HepG2 (cell line): Measurements from ENCODE around the gene RCOR3. TPM values are rescaled to one million over a fixed set of nuclear protein-coding genes. Genes with fewer than 3 reads are reported as not detected.
A peak's percentile ranks its signal among the peaks of the same experiment; 100 is the strongest.

Experiments used
- ATF2 ChIP-seq: sonication (generic); formaldehyde crosslinking; IDR thresholded peaks from 2 replicates; pipeline ENCODE4 v1.4.0; 2020; ENCODE audit warnings: missing genetic modification reagents
- HMG20A ChIP-seq: IDR thresholded peaks from 2 replicates; pipeline ENCODE4 v1.6.1; 2016; ENCODE audit warnings: borderline replicate concordance
- MEF2D ChIP-seq: sonication (generic); formaldehyde crosslinking; IDR thresholded peaks from 2 replicates; pipeline ENCODE4 v1.5.1; 2020; ENCODE audit warnings: mild to moderate bottlenecking, missing genetic modification reagents
- NR2F1 ChIP-seq, 2 experiments: fragments of 450-650 bp in 1 of 2; formaldehyde crosslinking in 1 of 2; IDR thresholded peaks; 2 replicates each; pipeline versions ENCODE4 v1.5.0 to v1.6.1; 2016 to 2020; ENCODE audit warnings: mild to moderate bottlenecking in 1 of 2, missing compliant biosample characterization in 1 of 2, missing genetic modification reagents in 1 of 2, moderate library complexity in 1 of 2
- NRL ChIP-seq: sonication (generic); formaldehyde crosslinking; IDR thresholded peaks from 2 replicates; pipeline ENCODE4 v1.5.0; 2020; ENCODE audit warnings: missing genetic modification reagents, mild to moderate bottlenecking, moderate library complexity, borderline replicate concordance
- RCOR2 ChIP-seq: IDR thresholded peaks from 2 replicates; pipeline ENCODE4 v1.6.1; 2016; ENCODE audit warnings: missing biosample characterization, missing genetic modification reagents
- SKI ChIP-seq: fragments of 450-650 bp; IDR thresholded peaks from one replicate; pipeline ENCODE4 v1.6.1; 2018; ENCODE audit warnings: mild to moderate bottlenecking; ENCODE audit not compliant: partially characterized antibody
- TFDP2 ChIP-seq: sonication (generic); formaldehyde crosslinking; IDR thresholded peaks from 2 replicates; pipeline ENCODE4 v1.4.0; 2020; ENCODE audit warnings: missing genetic modification reagents
- TGIF2 ChIP-seq: IDR thresholded peaks from 2 replicates; pipeline ENCODE4 v1.6.1; 2016; ENCODE audit warnings: control low read depth, missing compliant biosample characterization
- ZNF343 ChIP-seq: sonication (generic); formaldehyde crosslinking; IDR thresholded peaks from 2 replicates; pipeline ENCODE4 v1.4.0; 2020; ENCODE audit warnings: mild to moderate bottlenecking, missing genetic modification reagents
- ZNF367 ChIP-seq: sonication (generic); formaldehyde crosslinking; IDR thresholded peaks from 2 replicates; pipeline ENCODE4 v1.4.0; 2020; ENCODE audit warnings: missing genetic modification reagents, borderline replicate concordance
- ZNF546 ChIP-seq: sonication (generic); formaldehyde crosslinking; conservative IDR thresholded peaks from 2 replicates; pipeline ENCODE4 v1.8.1; 2023; ENCODE audit warnings: mild to moderate bottlenecking, missing genetic modification reagents
- ZNF687 ChIP-seq: sonication (generic); formaldehyde crosslinking; IDR thresholded peaks from 2 replicates; pipeline ENCODE4 v1.5.1; 2020; ENCODE audit warnings: mild to moderate bottlenecking, missing genetic modification reagents, moderate library complexity
- ZNF7 ChIP-seq: IDR thresholded peaks from 2 replicates; pipeline ENCODE4 v1.6.1; 2016; ENCODE audit warnings: missing biosample characterization, missing genetic modification reagents
- ZNF773 ChIP-seq: sonication (generic); formaldehyde crosslinking; IDR thresholded peaks from 2 replicates; pipeline ENCODE4 v1.4.0; 2020; ENCODE audit warnings: missing genetic modification reagents, borderline replicate concordance
- ZSCAN25 ChIP-seq: sonication (generic); formaldehyde crosslinking; IDR thresholded peaks from 2 replicates; pipeline ENCODE4 v1.8.0; 2022; ENCODE audit warnings: mild to moderate bottlenecking, missing genetic modification reagents
- polyA plus RNA-seq, 8 experiments: library from polyadenylated mRNA; depleted of rRNA in 3 of 8; stranded (reverse) in 7 of 8; unstranded in 1 of 8; fragments of >200 nt; fragmentation: Illumina TruSeq in 4 of 8; extraction: Trizol in 4 of 8; gene quantifications; 2 replicates each; pipeline versions ENCODE4 v1.2.1 to v1.2.3, GENCODE V29; 2011 to 2016; ENCODE audit warnings: low read depth in 4 of 8, missing spikeins in 1 of 8, mixed read lengths in 1 of 8; ENCODE audit not compliant: insufficient read depth in 1 of 8
- total RNA-seq, 5 experiments: library from RNA; depleted of rRNA; stranded (reverse); fragments of >200 nt; fragmentation: Illumina TruSeq; extraction: Trizol; gene quantifications; 2 replicates each; pipeline ENCODE4 v1.2.3, GENCODE V29; 2016; ENCODE audit warnings: low read depth in 1 of 5
- TF ChIP-seq, protein P1 (sequence below): IDR thresholded peaks from 2 replicates; pipeline ENCODE4 v1.6.1; 2016; ENCODE audit warnings: low read depth, control low read depth
- TF ChIP-seq, protein P2 (sequence below): sonication (generic); formaldehyde crosslinking; IDR thresholded peaks from 2 replicates; pipeline ENCODE4 v1.8.0; 2022; ENCODE audit warnings: low read depth, missing genetic modification reagents

RCOR3 gene
- total and polyA plus RNA-seq, 2 of the 13 experiments (the other 11 are each of a cell fraction or from before 2014, with no cell fraction given), result 16.8 to 31.6 TPM

DNA sequence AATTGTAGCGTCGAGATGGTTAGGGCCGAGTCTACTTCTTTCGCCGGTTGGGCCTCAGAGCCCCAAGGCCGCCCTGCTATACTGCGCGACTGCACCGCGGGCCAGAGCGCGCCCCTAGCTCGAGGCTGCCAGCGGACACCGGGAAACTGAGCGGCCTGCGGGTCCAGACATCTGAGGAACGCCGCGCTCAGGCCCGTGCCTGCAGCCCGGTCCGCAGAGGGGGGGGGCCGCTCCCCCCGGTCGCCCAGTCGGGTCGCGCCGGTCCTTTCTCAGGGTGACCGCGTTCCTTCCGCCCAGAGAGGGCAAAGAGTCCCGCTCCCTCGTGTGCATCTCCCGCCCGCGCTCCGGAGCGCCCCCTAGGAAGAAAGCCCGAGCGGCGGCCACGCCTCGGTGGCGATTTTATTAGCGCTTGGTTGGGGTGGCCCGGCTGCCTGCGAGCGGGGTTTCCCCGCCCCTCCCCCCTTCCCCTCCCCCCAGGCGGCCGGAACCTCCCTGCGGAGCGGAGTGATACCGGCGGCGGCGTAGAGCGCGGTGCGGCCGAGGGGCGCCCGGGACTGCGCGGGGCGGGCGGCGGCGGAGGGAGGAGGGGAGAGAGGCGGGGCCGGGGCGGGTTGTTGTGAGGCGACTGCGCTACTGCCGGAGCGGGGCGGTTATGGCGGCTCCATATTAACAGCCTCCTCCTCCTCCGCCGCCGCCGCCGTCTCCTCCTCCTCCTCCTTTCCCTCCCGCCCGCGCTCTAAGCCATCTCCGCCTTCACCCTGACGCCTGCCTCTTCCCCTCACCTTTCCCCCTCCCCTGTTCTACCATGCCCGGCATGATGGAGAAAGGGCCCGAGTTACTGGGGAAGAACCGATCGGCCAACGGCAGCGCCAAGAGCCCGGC lies at the start of gene RCOR3 (continued):
- TF ChIP-seq, protein P1, sequence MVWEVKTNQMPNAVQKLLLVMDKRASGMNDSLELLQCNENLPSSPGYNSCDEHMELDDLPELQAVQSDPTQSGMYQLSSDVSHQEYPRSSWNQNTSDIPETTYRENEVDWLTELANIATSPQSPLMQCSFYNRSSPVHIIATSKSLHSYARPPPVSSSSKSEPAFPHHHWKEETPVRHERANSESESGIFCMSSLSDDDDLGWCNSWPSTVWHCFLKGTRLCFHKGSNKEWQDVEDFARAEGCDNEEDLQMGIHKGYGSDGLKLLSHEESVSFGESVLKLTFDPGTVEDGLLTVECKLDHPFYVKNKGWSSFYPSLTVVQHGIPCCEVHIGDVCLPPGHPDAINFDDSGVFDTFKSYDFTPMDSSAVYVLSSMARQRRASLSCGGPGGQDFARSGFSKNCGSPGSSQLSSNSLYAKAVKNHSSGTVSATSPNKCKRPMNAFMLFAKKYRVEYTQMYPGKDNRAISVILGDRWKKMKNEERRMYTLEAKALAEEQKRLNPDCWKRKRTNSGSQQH (CRISPR knock-in tag), result peak; percentile 66; the same call in 1 of the 2 replicates
- TF ChIP-seq HMG20A (peak; percentile 45; the same call in 1 of the 2 replicates), ZSCAN25 (CRISPR knock-in tag) (peak; percentile 79), ZNF367 (CRISPR knock-in tag) (no peak), NRL (CRISPR knock-in tag) (peak; percentile 69; the same call in 1 of the 2 replicates), RCOR2 (CRISPR knock-in tag) (no peak; the same call in 1 of the 2 replicates), ZNF7 (CRISPR knock-in tag) (0 out of 2 replicates have a peak, but pooled peaks have one; percentile 26), NR2F1 (CRISPR knock-in tag; IDR thresholded peaks at IDR 0.05) (peak in 1 of 2 experiments; percentile 44; a peak in 2 of 4 replicates), ZNF773 (CRISPR knock-in tag) (no peak; the same call in 1 of the 2 replicates), SKI (peak; percentile 90), TFDP2 (CRISPR knock-in tag) (peak; percentile 90), TGIF2 (CRISPR knock-in tag) (peak; percentile 81; the same call in 1 of the 2 replicates), ZNF546 (CRISPR knock-in tag) (no peak), ZNF687 (CRISPR knock-in tag) (peak; percentile 92), ATF2 (CRISPR knock-in tag) (peak; percentile 65), ZNF343 (CRISPR knock-in tag) (peak; percentile 71; the same call in 1 of the 2 replicates), MEF2D (CRISPR knock-in tag) (no peak)
- TF ChIP-seq, protein P2, sequence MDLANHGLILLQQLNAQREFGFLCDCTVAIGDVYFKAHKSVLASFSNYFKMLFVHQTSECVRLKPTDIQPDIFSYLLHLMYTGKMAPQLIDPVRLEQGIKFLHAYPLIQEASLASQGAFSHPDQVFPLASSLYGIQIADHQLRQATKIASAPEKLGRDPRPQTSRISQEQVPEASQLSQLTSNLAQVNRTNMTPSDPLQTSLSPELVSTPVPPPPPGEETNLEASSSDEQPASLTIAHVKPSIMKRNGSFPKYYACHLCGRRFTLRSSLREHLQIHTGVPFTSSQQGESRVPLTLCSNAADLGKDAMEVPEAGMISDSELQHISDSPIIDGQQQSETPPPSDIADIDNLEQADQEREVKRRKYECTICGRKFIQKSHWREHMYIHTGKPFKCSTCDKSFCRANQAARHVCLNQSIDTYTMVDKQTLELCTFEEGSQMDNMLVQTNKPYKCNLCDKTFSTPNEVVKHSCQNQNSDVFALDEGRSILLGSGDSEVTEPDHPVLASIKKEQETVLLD, result peak; percentile 100
